HEK293 (cell line): ENCODE measurements around the gene S1PR1.

Source experiments
- AEBP2 ChIP-seq: fragments of 450-650 bp; formaldehyde crosslinking; IDR thresholded peaks from 2 replicates; pipeline ENCODE4 v1.5.1; 2016; ENCODE audit warnings: missing biosample characterization, missing genetic modification characterization, borderline replicate concordance
- CTCF ChIP-seq: fragments of 450-650 bp; formaldehyde crosslinking; IDR thresholded peaks from 2 replicates; pipeline ENCODE4 v1.5.1; 2016; ENCODE audit warnings: missing biosample characterization, missing genetic modification characterization
- WT1 ChIP-seq: fragments of 450-650 bp; formaldehyde crosslinking; IDR thresholded peaks from 2 replicates; pipeline ENCODE4 v1.5.1; 2016; ENCODE audit warnings: missing biosample characterization, missing genetic modification characterization
- ZNF112 ChIP-seq: fragments of 450-650 bp; formaldehyde crosslinking; IDR thresholded peaks from 2 replicates; pipeline ENCODE4 v1.5.0; 2017; ENCODE audit warnings: missing biosample characterization, missing genetic modification characterization
- ZNF155 ChIP-seq: fragments of 450-650 bp; formaldehyde crosslinking; IDR thresholded peaks from 2 replicates; pipeline ENCODE4 v1.5.1; 2016; ENCODE audit warnings: missing biosample characterization, missing genetic modification characterization
- ZNF26 ChIP-seq: fragments of 450-650 bp; formaldehyde crosslinking; IDR thresholded peaks from 2 replicates; pipeline ENCODE4 v1.5.1; 2016; ENCODE audit warnings: missing biosample characterization, missing genetic modification characterization
- ZNF426 ChIP-seq: fragments of 450-650 bp; formaldehyde crosslinking; IDR thresholded peaks from 2 replicates; pipeline ENCODE4 v1.5.1; 2017; ENCODE audit warnings: missing biosample characterization, missing genetic modification characterization, mild to moderate bottlenecking, inconsistent platforms, moderate library complexity
- ZNF624 ChIP-seq: fragments of 450-650 bp; formaldehyde crosslinking; IDR thresholded peaks from 2 replicates; pipeline ENCODE4 v1.5.1; 2017; ENCODE audit warnings: missing biosample characterization, missing genetic modification characterization
- ZNF664 ChIP-seq: fragments of 450-650 bp; formaldehyde crosslinking; IDR thresholded peaks from 2 replicates; pipeline ENCODE4 v1.5.1; 2016; ENCODE audit warnings: missing biosample characterization, missing genetic modification characterization

- TF ChIP-seq ZNF426 (tag by site-specific recombination) (no peak), CTCF (tag by site-specific recombination) (no peak), ZNF624 (tag by site-specific recombination) (no peak), ZNF26 (tag by site-specific recombination) (no peak), ZNF664 (tag by site-specific recombination) (no peak), ZNF155 (no peak), ZNF112 (tag by site-specific recombination) (no peak), WT1 (tag by site-specific recombination) (no peak), AEBP2 (tag by site-specific recombination) (no peak)
Measured at GRCh38 chr1:101196668-101197067, 40.2 kb upstream of the S1PR1 start.
